B cell (primary cell): ENCODE measurements around the gene MYH3. TPM values are rescaled to one million over a fixed set of nuclear protein-coding genes. Genes with fewer than 3 reads are reported as not detected.

Experiments used
- ATAC-seq: fragments of 200-7000 bp; cut with Tn5 transposase; one replicate; pipeline ENCODE4 v1.10.0; 2021; ENCODE audit warnings: low read depth, mild to moderate bottlenecking, moderate number of reproducible peaks, moderate library complexity
- CTCF ChIA-PET: fragments of 350-600 bp; sonication (Branson Sonifier 250); formaldehyde crosslinking; loops from one replicate; lab custom pipeline; 2021; ENCODE audit warnings: antibody characterized with exemption, inconsistent platforms; lab: Charles Lee
- POLR2A ChIA-PET: fragments of 350-600 bp; sonication (Branson Sonifier 250); formaldehyde crosslinking; loops from one replicate; lab custom pipeline; 2021; ENCODE audit warnings: antibody characterized with exemption; lab: Charles Lee
- DNase-seq: peaks from one replicate; pipeline ENCODE4 v3.0.0; 2013
- H2AFZ ChIP-seq: 2 replicates; pipeline ENCODE4 v1.6.1; 2012; ENCODE audit warnings: mild to moderate bottlenecking, low read depth, low read length; ENCODE audit not compliant: insufficient read depth, poor library complexity, severe bottlenecking
- H3K27ac ChIP-seq, 2 donors: 1 replicate in 1 of 2; 2 replicates in 1 of 2; pipeline ENCODE4 v1.5.1; 2012 to 2013; ENCODE audit warnings: low read length in 2 of 2, mild to moderate bottlenecking in 2 of 2, moderate library complexity in 1 of 2
- H3K27me3 ChIP-seq, 4 experiments: fragments of 200-600 bp in 1 of 4; sonication (generic) in 1 of 4; replicated peaks in 1 of 4; 1 replicate in 2 of 4; 2 replicates in 2 of 4; pipeline versions ENCODE4 v1.6.1 to v1.7.0; 2013 to 2016; ENCODE audit warnings: low read length in 3 of 4, mild to moderate bottlenecking in 2 of 4, mixed read lengths in 1 of 4, moderate library complexity in 1 of 4; ENCODE audit not compliant: insufficient read depth in 4 of 4, control insufficient read depth in 3 of 4; ENCODE audit errors: control extremely low read depth in 1 of 4
- H3K36me3 ChIP-seq, 2 experiments: replicated peaks in 1 of 2; 1 replicate in 1 of 2; 2 replicates in 1 of 2; pipeline versions ENCODE4 v1.6.1 to v1.7.1; 2013; ENCODE audit warnings: low read length in 1 of 2; ENCODE audit not compliant: insufficient read depth in 2 of 2, control insufficient read depth in 1 of 2; ENCODE audit errors: control extremely low read depth in 1 of 2, extremely low read depth in 1 of 2
- H3K4me1 ChIP-seq, 2 donors: fragments of 200-600 bp in 1 of 2; sonication (generic) in 1 of 2; 1 replicate in 1 of 2; 2 replicates in 1 of 2; pipeline versions ENCODE4 v1.5.1 to v1.6.1; 2013 to 2017; ENCODE audit warnings: low read length in 2 of 2; ENCODE audit not compliant: control insufficient read depth in 2 of 2, insufficient read depth in 2 of 2
- H3K4me2 ChIP-seq: replicated peaks from 2 replicates; pipeline ENCODE3; 2012; ENCODE audit warnings: mild to moderate bottlenecking, low read depth, low read length; ENCODE audit not compliant: poor library complexity, severe bottlenecking
- H3K4me3 ChIP-seq, 5 experiments: fragments of 200-600 bp in 1 of 5; sonication (generic) in 1 of 5; 1 replicate in 3 of 5; 2 replicates in 2 of 5; pipeline versions ENCODE4 v1.5.1 to v1.7.0; 2011 to 2016; ENCODE audit warnings: low read length in 4 of 5, mild to moderate bottlenecking in 4 of 5, low read depth in 2 of 5, control low read depth in 1 of 5, moderate library complexity in 1 of 5; ENCODE audit not compliant: insufficient read depth in 1 of 5; ENCODE audit errors: control extremely low read depth in 1 of 5, extremely low read depth in 1 of 5
- H3K79me2 ChIP-seq: fragments of 200-600 bp; sonication (generic); one replicate; pipeline ENCODE4 v1.6.0; 2016; ENCODE audit warnings: low read length; ENCODE audit not compliant: control insufficient read depth, insufficient read depth
- H3K9ac ChIP-seq: fragments of 200-600 bp; sonication (generic); 2 replicates; pipeline ENCODE4 v1.6.1; 2017; ENCODE audit warnings: mild to moderate bottlenecking, low read length, moderate library complexity
- H3K9me3 ChIP-seq, 3 donors: one replicate each; pipeline versions ENCODE4 v1.6.1 to v1.7.1; 2013; ENCODE audit warnings: low read length in 2 of 3; ENCODE audit not compliant: control insufficient read depth in 2 of 3, insufficient read depth in 1 of 3; ENCODE audit errors: control extremely low read depth in 1 of 3
- H4K20me1 ChIP-seq: 2 replicates; pipeline ENCODE4 v1.6.0; 2012; ENCODE audit warnings: mild to moderate bottlenecking, low read length; ENCODE audit not compliant: insufficient read depth, control insufficient read depth, poor library complexity, severe bottlenecking
- H3K27ac Mint-ChIP-seq: one replicate; pipeline ENCODE4 v1.8.0; 2021; ENCODE audit warnings: mixed read lengths
- H3K27me3 Mint-ChIP-seq: one replicate; pipeline ENCODE4 v1.8.0; 2021; ENCODE audit warnings: mixed read lengths
- H3K4me1 Mint-ChIP-seq: one replicate; pipeline ENCODE4 v1.8.0; 2021; ENCODE audit warnings: mixed read lengths
- H3K4me3 Mint-ChIP-seq: one replicate; pipeline ENCODE4 v1.8.0; 2021; ENCODE audit warnings: mixed read lengths
- H3K9me3 Mint-ChIP-seq: one replicate; pipeline ENCODE4 v1.8.0; 2022; ENCODE audit warnings: mixed read lengths; ENCODE audit not compliant: insufficient read depth
- CTCF ChIP-seq: fragments of 200-600 bp; IDR thresholded peaks from one replicate; pipeline ENCODE4 v1.8.0; 2022; ENCODE audit warnings: antibody characterized with exemption, mild to moderate bottlenecking
- EZH2 ChIP-seq: IDR thresholded peaks from 2 replicates; pipeline ENCODE4 v1.6.1; 2012; ENCODE audit warnings: borderline replicate concordance, low read depth, mild to moderate bottlenecking, moderate library complexity, low read length; ENCODE audit not compliant: insufficient read depth, poor library complexity, severe bottlenecking
- WGBS: methylation state at CpG from one replicate; pipeline ENCODE4 v1.1.5; 2013; ENCODE audit warnings: missing lambda C conversion rate; ENCODE audit not compliant: insufficient coverage; 5-methylcytosine and 5-hydroxymethylcytosine counted together
- intact Hi-C: fragments of 100-400 bp; cut with micrococcal nuclease; formaldehyde crosslinking; loops from one replicate; pipeline ENCODE4 v1.10.0; 2022
- polyA plus RNA-seq: library from polyadenylated mRNA; depleted of rRNA; stranded (reverse); fragments of >200 nt; gene quantifications from 2 replicates; pipeline ENCODE4 v1.2.3, GENCODE V29; 2012
- total RNA-seq, 2 donors: library from RNA; stranded (reverse); fragments of 120-200 nt in 1 of 2; gene quantifications; 1 replicate in 1 of 2; 2 replicates in 1 of 2; pipeline versions ENCODE4 v1.2.3 to v1.2.4, GENCODE V29; 2013 to 2022

Gene MYH3
- total and polyA plus RNA-seq, 2 donors (not counting 1 experiment from before 2014, with no cell fraction given): 9.4 to 10.9 TPM

GRCh38 chr17:10663231-10663630 is 6.1 kb upstream of the MYH3 start:
- H3K4me1 Mint-ChIP-seq: no peaks in the 10 kb centered on the region
- H3K27me3 Mint-ChIP-seq: no peaks in the 10 kb centered on the region
- Histone ChIP-seq H3K9ac (no peak overlapping the region), H2AFZ (no peak overlapping the region), H4K20me1 (no peaks in the 10 kb centered on the region), H3K4me2 (no peak overlapping the region), H3K79me2 (no peaks in the 10 kb centered on the region), H3K36me3 (peaks cover 0 to 2% of the 10 kb centered on the region in 2 experiments), H3K27me3 (no peaks in the 10 kb centered on the region), H3K27ac (no peak overlapping the region), H3K4me1 (no peaks in the 10 kb centered on the region), H3K4me3 (no peak overlapping the region), H3K9me3 (no peaks in the 10 kb centered on the region)
- 97% methylated on average over 4 of the region's 6 CpGs for WGBS
- ATAC-seq (no peak), DNase-seq (no peak)
- ChIA-PET CTCF (no interaction called here), POLR2A (no interaction called here)
- no peaks in the 10 kb centered on the region for H3K9me3 Mint-ChIP-seq
- no peak overlapping the region for H3K4me3 Mint-ChIP-seq
- intact Hi-C loops: no loop called here
- TF ChIP-seq EZH2 (no peak), CTCF (no peak)
- no peak overlapping the region for H3K27ac Mint-ChIP-seq

GRCh38 chr17:10661437-10661836 is 4.3 kb upstream of the MYH3 start:
- H3K4me1 Mint-ChIP-seq: no peaks in the 10 kb centered on the region

More at GRCh38 chr17:10661437-10661836, 4.3 kb upstream of the MYH3 start:
- ChIA-PET POLR2A (no interaction called here), CTCF (interaction anchor here (0.6 to 2.4 kb wide), 3 partner anchors 15 to 1028 kb away, joined by 3 to 9 read pairs (median 3); no protein-coding TSS in a partner anchor)
- Mint-ChIP-seq H3K9me3 (no peaks in the 10 kb centered on the region), H3K4me3 (no peak overlapping the region), H3K27ac (no peak overlapping the region), H3K27me3 (no peaks in the 10 kb centered on the region)
- no peak overlapping the region for H3K4me2 ChIP-seq
- H4K20me1 ChIP-seq: no peaks in the 10 kb centered on the region
- no peak overlapping the region for H3K4me3 ChIP-seq
- H3K9ac ChIP-seq: no peak overlapping the region
- no peak overlapping the region for H3K27ac ChIP-seq
- H2AFZ ChIP-seq: no peak overlapping the region
- no peaks in the 10 kb centered on the region for H3K4me1 ChIP-seq
- peaks cover 0 to 2% of the 10 kb centered on the region in 2 experiments for H3K36me3 ChIP-seq
- H3K9me3 ChIP-seq: no peaks in the 10 kb centered on the region
- ATAC-seq: no peak
- H3K79me2 ChIP-seq: no peaks in the 10 kb centered on the region
- no peaks in the 10 kb centered on the region for H3K27me3 ChIP-seq
- no peak for DNase-seq
- no peak for TF ChIP-seq EZH2
- TF ChIP-seq CTCF: no peak
- intact Hi-C loops: no loop called here
- 96% methylated on average over 10 of the region's 10 CpGs for WGBS
